KG1 (cell line): ENCODE data around the gene PRRG1.
"Not testable (repeated sequence)": the region's sequence is repeated elsewhere in the genome, so short reads cannot be mapped to it uniquely, and the experiment has no call there.

Experiments used
- DNase-seq: peaks from one replicate; lab custom pipeline; 2025; lab: John Stamatoyannopoulos, UW

Gene PRRG1

DNA sequence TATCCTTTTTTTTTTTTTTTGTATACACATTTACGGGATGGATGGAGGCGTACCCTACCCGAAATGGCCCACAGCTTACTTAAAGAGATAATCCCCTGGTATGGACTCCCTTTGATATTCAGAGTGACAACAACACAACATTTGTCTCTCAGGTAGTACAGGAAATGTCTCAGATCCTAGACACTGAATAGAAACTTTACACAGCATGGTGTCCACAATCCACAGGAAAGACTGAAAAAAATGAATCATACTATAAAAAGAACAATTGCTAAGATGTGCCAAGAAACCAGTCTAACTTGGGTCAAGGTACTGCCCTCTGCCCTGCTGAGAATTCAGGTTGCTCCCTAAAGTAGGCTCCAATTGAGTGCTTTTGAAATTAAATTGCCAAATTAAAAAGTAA is 121.5 kb downstream of the PRRG1 start:
- DNase-seq = no peak

GRCh38 chrX:37472836-37473235 is 123.7 kb downstream of the PRRG1 start:
- no peak for DNase-seq

DNA sequence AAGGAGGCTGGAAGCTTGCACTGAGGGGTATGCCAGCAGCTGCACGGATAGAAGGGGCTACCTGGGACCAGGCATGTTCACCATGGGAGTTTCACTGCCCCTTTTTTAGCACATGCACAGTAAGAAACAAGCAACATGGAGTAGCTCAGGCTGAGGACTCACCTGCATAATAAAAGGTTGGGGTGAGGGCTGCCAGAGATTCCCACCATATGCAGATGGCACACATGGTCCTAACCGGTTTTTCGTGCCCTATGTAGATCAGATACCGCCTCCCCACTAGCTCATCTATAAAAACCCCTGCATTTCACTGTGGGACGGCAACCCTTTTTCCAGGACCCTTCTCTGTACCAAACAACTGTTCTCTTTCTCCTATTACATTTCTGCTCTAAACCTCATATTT is 125.3 kb downstream of the PRRG1 start:
- DNase-seq = no peak

DNA sequence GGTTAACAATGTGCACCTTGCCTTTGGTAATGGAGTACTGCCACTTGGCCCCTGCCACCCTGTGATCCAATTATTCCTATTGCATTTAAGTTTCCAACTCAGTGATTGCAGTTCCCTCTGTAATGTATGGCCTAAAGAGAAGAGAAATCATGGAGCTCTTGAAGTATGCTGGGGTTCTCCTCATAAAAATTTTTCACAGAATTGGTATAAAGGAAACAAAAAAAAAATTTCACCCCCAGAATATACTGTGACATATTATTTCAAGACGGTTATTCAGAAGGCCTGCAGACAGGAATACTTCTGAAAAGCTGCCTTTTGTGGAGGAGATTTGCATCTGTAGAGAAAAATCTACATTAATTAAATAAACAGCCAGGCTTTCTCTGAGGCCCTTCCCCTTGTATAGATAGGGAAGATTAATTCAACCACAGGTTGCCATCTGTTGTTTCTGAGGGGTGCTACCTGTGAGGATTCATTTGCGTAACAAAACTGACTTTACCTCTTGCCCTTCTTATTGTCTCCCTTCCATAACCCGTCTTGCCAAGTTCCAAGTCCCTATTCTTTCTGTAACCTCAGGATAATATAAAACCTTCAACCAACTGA is 127.5 kb downstream of the PRRG1 start:
- DNase-seq = no peak

DNA sequence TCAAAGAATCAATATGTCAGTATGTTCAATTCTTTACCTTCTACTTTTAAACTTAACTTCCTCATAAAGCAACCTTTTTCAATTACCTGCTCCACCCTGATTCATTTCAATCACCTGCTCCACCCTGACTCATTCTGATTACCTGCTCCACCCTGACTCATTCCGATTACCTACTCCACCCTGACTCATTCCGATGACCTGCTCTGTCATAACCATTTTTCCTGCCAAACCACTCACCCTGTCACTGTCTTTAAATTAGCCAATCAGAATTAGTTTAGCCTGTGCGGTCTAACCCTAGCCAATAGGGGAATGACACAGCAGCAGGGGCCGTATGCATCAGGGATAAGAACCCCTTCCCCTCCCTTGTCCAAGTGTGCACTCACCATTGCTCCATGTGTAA is 135.2 kb downstream of the PRRG1 start:
- not testable (repeated sequence) for DNase-seq

GRCh38 chrX:37485429-37485828 is 136.3 kb downstream of the PRRG1 start:
- DNase-seq = no peak

GRCh38 chrX:37487271-37487670 is 138.1 kb downstream of the PRRG1 start:
- DNase-seq = no peak

DNA sequence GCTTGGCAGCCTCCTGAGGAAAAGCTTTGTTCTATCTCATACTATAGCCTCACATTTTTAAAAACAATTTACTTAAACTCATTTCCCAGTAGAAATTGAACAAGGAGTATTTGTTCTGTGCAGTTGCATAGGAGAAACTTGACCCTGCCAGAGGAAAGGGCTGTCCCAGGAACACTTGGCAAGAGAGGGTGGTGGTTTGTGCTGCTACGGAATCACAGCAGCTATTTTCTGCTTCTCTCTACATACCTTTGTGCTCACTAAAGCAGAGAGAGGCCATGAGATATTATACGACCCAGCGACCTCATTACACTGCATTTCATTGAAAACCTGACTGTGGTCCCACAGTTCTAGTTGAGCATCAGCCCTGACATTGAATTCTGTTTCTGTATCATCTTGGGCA is 139.2 kb downstream of the PRRG1 start:
- no peak for DNase-seq

- no peak for DNase-seq
These were observed 142.5 kb downstream of the PRRG1 start for GRCh38 chrX:37491686-37492085.

GRCh38 chrX:37495760-37496159 is 146.6 kb downstream of the PRRG1 start:
- DNase-seq = not testable (repeated sequence)

GRCh38 chrX:37497126-37497525 is 148.0 kb downstream of the PRRG1 start:
- DNase-seq = not testable (repeated sequence)

DNA sequence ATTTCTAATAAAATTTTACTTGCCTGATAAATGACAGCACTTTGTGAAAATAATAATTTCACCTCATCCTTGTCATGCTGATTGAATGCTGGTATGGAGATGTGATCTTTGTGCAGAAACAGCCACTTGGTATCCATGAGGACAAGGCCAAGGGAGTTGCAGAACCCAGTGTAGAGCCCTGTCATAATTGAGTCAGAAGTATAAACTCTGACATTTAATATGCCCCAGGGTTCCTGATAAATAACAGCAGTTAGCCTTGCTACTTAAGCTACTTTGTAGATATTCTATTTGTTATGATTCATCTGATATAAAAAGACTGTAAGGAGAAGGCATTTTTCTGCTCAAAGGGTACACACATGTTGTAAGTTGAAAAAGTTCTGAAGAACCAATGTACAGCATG is 149.2 kb downstream of the PRRG1 start:
- not testable (repeated sequence) for DNase-seq

GRCh38 chrX:37499649-37500048 is 150.5 kb downstream of the PRRG1 start:
- DNase-seq = not testable (repeated sequence)

DNA sequence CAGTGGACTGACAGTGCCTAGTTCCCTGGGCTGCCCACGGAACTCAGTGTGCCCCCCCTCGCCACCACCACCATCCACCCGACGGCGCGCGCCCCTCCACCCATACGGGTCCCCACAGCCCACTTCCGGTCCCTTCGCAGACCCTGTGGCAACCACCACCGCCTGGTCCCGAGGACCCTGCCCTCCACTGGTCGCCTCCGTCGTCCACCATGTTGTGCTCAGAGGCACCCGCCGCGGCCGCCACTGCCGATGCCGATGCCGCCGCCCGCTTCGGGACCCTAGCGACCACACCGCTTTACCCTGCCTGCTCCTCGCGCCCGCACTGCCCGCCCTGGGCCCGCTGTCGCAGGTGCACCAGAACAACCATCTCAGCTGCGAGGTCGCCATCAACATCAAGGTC is 155.8 kb downstream of the PRRG1 start:
- no peak for DNase-seq
